Bronchial epithelial cell (primary cell): ENCODE data around the gene BRS3. TPM values are rescaled to one million over a fixed set of nuclear protein-coding genes. Genes with fewer than 3 reads are reported as not detected.

Source experiments
- DNase-seq: peaks from one replicate; pipeline ENCODE4 v3.0.0-alpha.2; 2010; ENCODE audit warnings: low read depth
- FAIRE-seq: peaks from 2 replicates; lab custom pipeline; 2011; peaks lifted over from hg19 to GRCh38; lab: Jason Lieb, UNC
- H3K27me3 ChIP-seq: 2 replicates; pipeline ENCODE4 v1.5.1; 2011; ENCODE audit warnings: low read length; ENCODE audit not compliant: control insufficient read depth, insufficient read depth
- H3K36me3 ChIP-seq: 2 replicates; pipeline ENCODE4 v1.5.1; 2011; ENCODE audit warnings: low read length; ENCODE audit not compliant: control insufficient read depth, insufficient read depth
- H3K4me3 ChIP-seq: 2 replicates; pipeline ENCODE4 v1.5.1; 2011; ENCODE audit warnings: mild to moderate bottlenecking, low read depth, low read length, control low read depth
- CTCF ChIP-seq: IDR thresholded peaks from 2 replicates; pipeline ENCODE4 v1.5.1; 2011; ENCODE audit warnings: mild to moderate bottlenecking, moderate library complexity, low read length, control low read depth, inconsistent platforms; ENCODE audit not compliant: insufficient read depth, severe bottlenecking
- total RNA-seq: library from RNA; depleted of rRNA; stranded (reverse); fragments of >200 nt; gene quantifications from 2 replicates; pipeline ENCODE4 v1.2.1, GENCODE V29; 2014

Gene BRS3
- total RNA-seq, 1 donor from 2014 or later: not detected

- TF ChIP-seq CTCF: no peak
- H3K4me3 ChIP-seq: no peak overlapping the region
- DNase-seq (no peak), FAIRE-seq (no peak)
- H3K27me3 ChIP-seq: no peaks in the 10 kb centered on the region
- no peaks in the 10 kb centered on the region for H3K36me3 ChIP-seq
Observed at GRCh38 chrX:136523770-136524169, 36.0 kb downstream of the BRS3 start.

- H3K27me3 ChIP-seq: no peaks in the 10 kb centered on the region
- FAIRE-seq (peak; percentile 91), DNase-seq (peak; percentile 74)
- TF ChIP-seq CTCF: no peak
- H3K36me3 ChIP-seq: no peaks in the 10 kb centered on the region
- H3K4me3 ChIP-seq: no peak overlapping the region
Observed at GRCh38 chrX:136525738-136526606, 38.2 kb downstream of the BRS3 start.

- DNase-seq (peak; percentile 20), FAIRE-seq (no peak)
- Histone ChIP-seq H3K4me3 (no peak overlapping the region), H3K27me3 (no peaks in the 10 kb centered on the region), H3K36me3 (no peaks in the 10 kb centered on the region)
- TF ChIP-seq CTCF: no peak
Observed at GRCh38 chrX:136528645-136529315, 41.0 kb downstream of the BRS3 start.

- no peak for FAIRE-seq
- no peaks in the 10 kb centered on the region for H3K36me3 ChIP-seq
- no peak overlapping the region for H3K4me3 ChIP-seq
- DNase-seq: no peak
- H3K27me3 ChIP-seq: no peaks in the 10 kb centered on the region
- TF ChIP-seq CTCF: no peak
Observed at GRCh38 chrX:136529795-136530194, 42.0 kb downstream of the BRS3 start.

- no peaks in the 10 kb centered on the region for H3K27me3 ChIP-seq
- H3K4me3 ChIP-seq: no peak within 1 kb of the TSS
- no peaks in the 10 kb centered on the region for H3K36me3 ChIP-seq
- FAIRE-seq: peak; percentile 60
- TF ChIP-seq CTCF: no peak
- peak; percentile 65 for DNase-seq
Observed at GRCh38 chrX:136531951-136532350, 44.2 kb downstream of the BRS3 start, which contains the start of gene VGLL1. TSS of gene VGLL1 (plus strand) at chrX:136532215. CDS start at chrX:136536021, 3,806 bp downstream.
